GM18907 (cell line): ENCODE measurements around the gene WDR20.

Experiments used
- ATAC-seq: cut with Tn5 transposase; IDR thresholded peaks from one replicate; pipeline ENCODE4 v1.9.1; 2021; ENCODE audit warnings: mild to moderate bottlenecking, moderate library complexity; ENCODE audit not compliant: unreplicated experiment

Gene WDR20

GRCh38 chr14:102215576-102216250 is 76.0 kb downstream of the WDR20 start:
- no peak for ATAC-seq

- ATAC-seq, result no peak
Observed at GRCh38 chr14:102217399-102217798, 77.7 kb downstream of the WDR20 start.

GRCh38 chr14:102217987-102218421 is 78.3 kb downstream of the WDR20 start:
- no peak for ATAC-seq

GRCh38 chr14:102218688-102219087 is 79.0 kb downstream of the WDR20 start:
- ATAC-seq, result no peak

- no peak for ATAC-seq
Observed at GRCh38 chr14:102219316-102219715, 79.6 kb downstream of the WDR20 start.

- ATAC-seq, result peak; percentile 90
Observed at GRCh38 chr14:102220031-102220430, 80.3 kb downstream of the WDR20 start.

- no peak for ATAC-seq
Observed at GRCh38 chr14:102221026-102221425, 81.3 kb downstream of the WDR20 start.

- ATAC-seq, result no peak
Observed at GRCh38 chr14:102222009-102222575, 82.4 kb downstream of the WDR20 start.

- no peak for ATAC-seq
Observed at GRCh38 chr14:102222751-102223150, 83.1 kb downstream of the WDR20 start.

GRCh38 chr14:102223682-102224081 is 84.0 kb downstream of the WDR20 start:
- no peak for ATAC-seq

- no peak for ATAC-seq
Observed at GRCh38 chr14:102225386-102225785, 85.7 kb downstream of the WDR20 start.

GRCh38 chr14:102225936-102226335 is 86.2 kb downstream of the WDR20 start:
- no peak for ATAC-seq

GRCh38 chr14:102226356-102227125 is 86.8 kb downstream of the WDR20 start:
- no peak for ATAC-seq

- ATAC-seq, result no peak
Observed at GRCh38 chr14:102227184-102227964, 87.7 kb downstream of the WDR20 start.

GRCh38 chr14:102229071-102229738 is 89.5 kb downstream of the WDR20 start:
- ATAC-seq, result no peak

- ATAC-seq, result no peak
Observed at GRCh38 chr14:102229739-102230092, 90.0 kb downstream of the WDR20 start.

- no peak for ATAC-seq
Observed at GRCh38 chr14:102230481-102231210, 90.9 kb downstream of the WDR20 start.

GRCh38 chr14:102231476-102232347 is 92.0 kb downstream of the WDR20 start:
- no peak for ATAC-seq

- no peak for ATAC-seq
Observed at GRCh38 chr14:102232348-102232625, 92.6 kb downstream of the WDR20 start.
